ENCODE measurements around the gene BNC2. TPM values are rescaled to one million over a fixed set of nuclear protein-coding genes. Genes with fewer than 3 reads are reported as not detected.

Gene BNC2
- total RNA-seq, 1 experiment from 2014 or later = 11.7 TPM

DNA sequence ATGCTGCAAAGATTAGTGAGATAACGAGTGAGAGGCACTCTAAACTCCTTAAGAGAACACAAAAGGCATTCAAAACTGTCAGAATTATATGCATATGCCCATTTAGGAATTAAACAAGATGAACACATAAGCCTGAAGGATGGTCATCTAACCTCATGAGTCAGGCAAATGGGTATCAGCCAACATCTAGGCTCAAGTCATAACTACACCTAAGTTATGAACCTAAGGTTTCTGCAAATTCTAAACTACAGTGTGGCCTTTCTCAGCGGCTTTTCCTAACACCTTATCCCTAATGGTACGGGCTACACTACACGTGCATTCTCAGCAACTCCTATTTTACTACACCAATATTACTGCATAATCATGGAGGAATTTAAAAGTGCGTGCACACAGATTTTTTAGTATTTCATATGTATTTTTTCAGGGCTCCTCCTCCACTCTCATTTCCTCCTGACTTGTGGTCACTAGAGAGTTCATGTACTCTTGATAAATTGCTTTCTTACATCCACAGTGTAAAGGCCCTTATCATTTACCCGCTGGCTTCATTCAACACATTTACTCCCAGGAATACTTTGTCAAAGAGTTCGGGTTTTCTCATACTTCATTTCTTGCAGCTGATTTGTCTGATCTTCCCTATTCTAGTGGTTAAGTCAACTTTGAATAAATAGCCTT is 316.5 kb downstream of the BNC2 start:
- POLR2A ChIA-PET (ENCODE audit: unreplicated experiment) = no interaction called here
- BruUV-seq (replicated peaks) = no TSS peak

DNA sequence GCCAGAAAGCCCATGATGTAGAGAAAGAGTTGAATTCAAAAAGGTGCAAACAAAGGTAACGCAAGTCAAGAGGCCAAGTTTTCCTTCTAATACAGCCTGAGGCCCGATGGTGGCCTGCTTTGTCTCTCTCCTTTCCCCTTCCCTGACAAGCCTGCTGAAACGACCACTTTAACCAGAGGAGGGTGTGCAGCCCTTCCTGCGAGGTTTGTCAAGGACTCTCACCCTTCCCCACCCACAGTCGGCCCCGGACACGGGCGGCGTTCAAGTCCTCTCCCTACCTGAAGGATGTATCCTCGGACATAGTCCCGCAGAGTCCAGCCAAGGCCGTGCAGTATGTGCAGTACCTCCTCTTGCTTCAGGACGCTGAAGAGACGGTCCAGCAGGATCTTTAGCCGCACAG is 318.2 kb downstream of the BNC2 start:
- Histone ChIP-seq H3K9me3 (ENCODE audit: low read length) (no peaks in the 10 kb centered on the region), H3K27me3 (ENCODE audit: low read length) (no peaks in the 10 kb centered on the region), H4K20me1 (ENCODE audit: low read length) (no peaks in the 10 kb centered on the region), H3K4me3 (ENCODE audit: low read length) (no peak overlapping the region), H3K4me1 (ENCODE audit: insufficient read depth, low read length) (no peaks in the 10 kb centered on the region), H3F3A (ENCODE audit: low read length, unreplicated experiment) (no peaks in the 10 kb centered on the region), H3K4me2 (ENCODE audit: low read length) (no peak overlapping the region), H3K36me3 (ENCODE audit: low read depth, low read length) (no peaks in the 10 kb centered on the region; the same call in 1 of the 2 replicates), H2AFZ (ENCODE audit: low read length) (no peak overlapping the region), H3K79me2 (ENCODE audit: low read length) (no peaks in the 10 kb centered on the region), H3K9ac (ENCODE audit: low read length) (no peak overlapping the region), H3K27ac (ENCODE audit: low read length) (no peak overlapping the region), H3K9me2 (replicated peaks; ENCODE audit: low read length) (no peaks in the 10 kb centered on the region)
- intact Hi-C loops (cut with micrococcal nuclease) = no loop called here
- CTCF ChIA-PET = no interaction called here
- POLR2A ChIA-PET (ENCODE audit: unreplicated experiment) = no interaction called here
- no TSS peak for BruUV-seq (replicated peaks)
- DNase-seq = no peak
- no peak for ATAC-seq
- TF ChIP-seq, protein P1, sequence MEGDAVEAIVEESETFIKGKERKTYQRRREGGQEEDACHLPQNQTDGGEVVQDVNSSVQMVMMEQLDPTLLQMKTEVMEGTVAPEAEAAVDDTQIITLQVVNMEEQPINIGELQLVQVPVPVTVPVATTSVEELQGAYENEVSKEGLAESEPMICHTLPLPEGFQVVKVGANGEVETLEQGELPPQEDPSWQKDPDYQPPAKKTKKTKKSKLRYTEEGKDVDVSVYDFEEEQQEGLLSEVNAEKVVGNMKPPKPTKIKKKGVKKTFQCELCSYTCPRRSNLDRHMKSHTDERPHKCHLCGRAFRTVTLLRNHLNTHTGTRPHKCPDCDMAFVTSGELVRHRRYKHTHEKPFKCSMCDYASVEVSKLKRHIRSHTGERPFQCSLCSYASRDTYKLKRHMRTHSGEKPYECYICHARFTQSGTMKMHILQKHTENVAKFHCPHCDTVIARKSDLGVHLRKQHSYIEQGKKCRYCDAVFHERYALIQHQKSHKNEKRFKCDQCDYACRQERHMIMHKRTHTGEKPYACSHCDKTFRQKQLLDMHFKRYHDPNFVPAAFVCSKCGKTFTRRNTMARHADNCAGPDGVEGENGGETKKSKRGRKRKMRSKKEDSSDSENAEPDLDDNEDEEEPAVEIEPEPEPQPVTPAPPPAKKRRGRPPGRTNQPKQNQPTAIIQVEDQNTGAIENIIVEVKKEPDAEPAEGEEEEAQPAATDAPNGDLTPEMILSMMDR (conservative IDR thresholded peaks at IDR 0.05; ENCODE audit: low read depth, low read length) = no peak
- TF ChIP-seq EZH2phosphoT487 (IDR thresholded peaks at IDR 0.05; ENCODE audit: borderline replicate concordance, low read length) = no peak
- no peak for TF ChIP-seq EZH2 (IDR thresholded peaks at IDR 0.05; ENCODE audit: low read length, unreplicated experiment)

More for the DNA sequence above, 316.5 kb downstream of the BNC2 start:
- ATAC-seq = no peak
- Histone ChIP-seq H3K27ac (ENCODE audit: low read length) (no peak overlapping the region), H3K4me3 (ENCODE audit: low read length) (no peak overlapping the region), H2AFZ (ENCODE audit: low read length) (no peak overlapping the region), H3K4me2 (ENCODE audit: low read length) (no peak overlapping the region), H3K4me1 (ENCODE audit: insufficient read depth, low read length) (no peaks in the 10 kb centered on the region), H3K9me3 (ENCODE audit: low read length) (no peaks in the 10 kb centered on the region), H3K79me2 (ENCODE audit: low read length) (no peaks in the 10 kb centered on the region), H3F3A (ENCODE audit: low read length, unreplicated experiment) (no peaks in the 10 kb centered on the region), H3K36me3 (ENCODE audit: low read depth, low read length) (no peaks in the 10 kb centered on the region; the same call in 1 of the 2 replicates), H3K9me2 (replicated peaks; ENCODE audit: low read length) (no peaks in the 10 kb centered on the region), H3K27me3 (ENCODE audit: low read length) (no peaks in the 10 kb centered on the region), H3K9ac (ENCODE audit: low read length) (no peak overlapping the region), H4K20me1 (ENCODE audit: low read length) (no peaks in the 10 kb centered on the region)
- CTCF ChIA-PET = no interaction called here
- DNase-seq = no peak
- intact Hi-C loops (cut with micrococcal nuclease) = no loop called here
- TF ChIP-seq, protein P1 (conservative IDR thresholded peaks at IDR 0.05; ENCODE audit: low read depth, low read length) = no peak
- no peak for TF ChIP-seq EZH2phosphoT487 (IDR thresholded peaks at IDR 0.05; ENCODE audit: borderline replicate concordance, low read length)
- no peak for TF ChIP-seq EZH2 (IDR thresholded peaks at IDR 0.05; ENCODE audit: low read length, unreplicated experiment)

DNA sequence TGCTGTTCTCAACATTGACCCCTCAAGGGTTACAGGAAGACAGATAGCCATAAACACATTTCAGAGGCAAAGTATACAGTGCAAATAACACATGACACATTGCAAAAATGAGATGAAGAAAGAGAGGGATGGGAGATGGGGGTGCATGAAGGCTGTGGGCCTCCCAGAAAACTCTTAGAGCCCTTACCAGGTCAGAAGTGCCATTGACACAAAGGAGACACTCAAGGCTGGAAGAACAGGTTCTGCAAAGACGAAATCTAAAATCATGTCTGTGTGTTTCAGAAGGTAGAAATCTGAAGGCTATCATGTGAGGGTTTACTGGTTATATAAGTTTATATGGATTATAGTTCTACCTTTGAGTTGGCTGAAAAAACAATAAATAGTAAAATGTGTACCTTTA is 318.8 kb downstream of the BNC2 start:
- H4K20me1 ChIP-seq (ENCODE audit: low read length) = no peaks in the 10 kb centered on the region
- ATAC-seq = no peak
- H3K9me3 ChIP-seq (ENCODE audit: low read length) = no peaks in the 10 kb centered on the region
- H3K4me2 ChIP-seq (ENCODE audit: low read length) = no peak overlapping the region
- no peak for TF ChIP-seq EZH2phosphoT487 (IDR thresholded peaks at IDR 0.05; ENCODE audit: borderline replicate concordance, low read length)
- TF ChIP-seq, protein P1 (conservative IDR thresholded peaks at IDR 0.05; ENCODE audit: low read depth, low read length) = no peak
- no peak for TF ChIP-seq EZH2 (IDR thresholded peaks at IDR 0.05; ENCODE audit: low read length, unreplicated experiment)
- intact Hi-C loops (cut with micrococcal nuclease) = no loop called here
- no peak overlapping the region for H3K9ac ChIP-seq (ENCODE audit: low read length)
- no peak for DNase-seq
- POLR2A ChIA-PET (ENCODE audit: unreplicated experiment) = no interaction called here
- H3K79me2 ChIP-seq (ENCODE audit: low read length) = no peaks in the 10 kb centered on the region
- no peak overlapping the region for H3K4me3 ChIP-seq (ENCODE audit: low read length)
- H3K4me1 ChIP-seq (ENCODE audit: insufficient read depth, low read length) = no peaks in the 10 kb centered on the region
- CTCF ChIA-PET = no interaction called here
- H3K36me3 ChIP-seq (ENCODE audit: low read depth, low read length) = no peaks in the 10 kb centered on the region; the same call in 1 of the 2 replicates
- BruUV-seq (replicated peaks) = no TSS peak
- H2AFZ ChIP-seq (ENCODE audit: low read length) = no peak overlapping the region
- no peaks in the 10 kb centered on the region for H3K9me2 ChIP-seq (replicated peaks; ENCODE audit: low read length)
- no peak overlapping the region for H3K27ac ChIP-seq (ENCODE audit: low read length)
- H3F3A ChIP-seq (ENCODE audit: low read length, unreplicated experiment) = no peaks in the 10 kb centered on the region
- H3K27me3 ChIP-seq (ENCODE audit: low read length) = no peaks in the 10 kb centered on the region
